NCI-H1105 (cell line): Measurements from ENCODE around the gene CST1.

Experiments used
- DNase-seq: peaks from one replicate; lab custom pipeline; 2025; lab: John Stamatoyannopoulos, UW

The CST1 gene

GRCh38 chr20:23702021-23702420, 48.7 kb downstream of the CST1 start:
- no peak for DNase-seq

- DNase-seq, result no peak
Observed at GRCh38 chr20:23700931-23701330, 49.8 kb downstream of the CST1 start.

GRCh38 chr20:23697947-23698346, 52.8 kb downstream of the CST1 start:
- no peak for DNase-seq
